Endodermal cell (in vitro differentiated cells): ENCODE measurements around the gene NMRK1. TPM values are rescaled to one million over a fixed set of nuclear protein-coding genes. Genes with fewer than 3 reads are reported as not detected.

Experiments used
- DNase-seq: peaks from one replicate; pipeline ENCODE4 v3.0.0-alpha.2; 2017
- H3K27ac ChIP-seq: 2 replicates; pipeline ENCODE4 v1.5.1; 2013; ENCODE audit warnings: mild to moderate bottlenecking, low read depth, low read length, moderate library complexity
- H3K27me3 ChIP-seq: 2 replicates; pipeline ENCODE4 v1.6.1; 2013; ENCODE audit warnings: mild to moderate bottlenecking, low read length, moderate library complexity; ENCODE audit not compliant: insufficient read depth, control insufficient read depth, poor library complexity, severe bottlenecking
- H3K36me3 ChIP-seq: 2 replicates; pipeline ENCODE4 v1.7.0; 2013; ENCODE audit warnings: mild to moderate bottlenecking, low read length, moderate library complexity; ENCODE audit not compliant: control insufficient read depth, insufficient read depth
- H3K4me1 ChIP-seq: one replicate; pipeline ENCODE4 v1.7.0; 2013; ENCODE audit warnings: low read length; ENCODE audit not compliant: control insufficient read depth, insufficient read depth
- H3K4me3 ChIP-seq: 2 replicates; pipeline ENCODE4 v1.5.1; 2013; ENCODE audit warnings: mild to moderate bottlenecking, low read length, moderate library complexity
- H3K9ac ChIP-seq: 2 replicates; pipeline ENCODE4 v1.6.1; 2013; ENCODE audit warnings: mild to moderate bottlenecking, low read length, moderate library complexity; ENCODE audit not compliant: poor library complexity, severe bottlenecking; ENCODE audit errors: extremely low read depth
- H3K9me3 ChIP-seq: 2 replicates; pipeline ENCODE4 v1.6.1; 2013; ENCODE audit warnings: mild to moderate bottlenecking, low read length, moderate library complexity; ENCODE audit not compliant: control insufficient read depth
- H3K27ac Mint-ChIP-seq: 2 replicates; pipeline ENCODE4 v1.8.0; 2020; ENCODE audit warnings: mixed read lengths
- H3K27me3 Mint-ChIP-seq: 2 replicates; pipeline ENCODE4 v1.8.0; 2021; ENCODE audit warnings: mild to moderate bottlenecking, mixed read lengths; ENCODE audit not compliant: insufficient read depth
- H3K36me3 Mint-ChIP-seq: 2 replicates; pipeline ENCODE4 v1.8.0; 2020; ENCODE audit warnings: low read depth, mixed read lengths
- H3K4me1 Mint-ChIP-seq: 2 replicates; pipeline ENCODE4 v1.8.0; 2020; ENCODE audit warnings: mixed read lengths
- H3K4me3 Mint-ChIP-seq: 2 replicates; pipeline ENCODE4 v1.8.0; 2020; ENCODE audit warnings: mild to moderate bottlenecking, moderate library complexity, mixed read lengths
- H3K9me3 Mint-ChIP-seq: 2 replicates; pipeline ENCODE4 v1.8.0; 2020; ENCODE audit warnings: mild to moderate bottlenecking, mixed read lengths
- CTCF ChIP-seq: fragments of 200-600 bp; sonication (generic); conservative IDR thresholded peaks from 2 replicates; pipeline ENCODE4 v1.5.0; 2021; ENCODE audit warnings: antibody characterized with exemption, mild to moderate bottlenecking
- WGBS, 2 experiments: methylation state at CpG; one replicate each; pipeline versions ENCODE4 v1.1.5 to v1.1.7; 2013; ENCODE audit warnings: missing lambda C conversion rate in 2 of 2, mixed read lengths in 1 of 2; ENCODE audit not compliant: insufficient coverage in 1 of 2, insufficient read length in 1 of 2; 5-methylcytosine and 5-hydroxymethylcytosine counted together
- total RNA-seq, 2 donors: library from RNA; stranded (reverse); fragmentation: NEBNext Ultra II Directional in 1 of 2; extraction: Animal tissue kit (Norgen Biotek cat#: 25700) in 1 of 2; gene quantifications; 2 replicates in 1 of 2; 3 replicates in 1 of 2; pipeline ENCODE4 v1.2.1, GENCODE V29; 2021

NMRK1 gene
- total RNA-seq, 2 donors from 2014 or later = 14.0 to 29.0 TPM

- Mint-ChIP-seq H3K9me3 (no peaks in the 10 kb centered on the region), H3K36me3 (peaks cover 22% of the 10 kb centered on the region), H3K27ac (no peak overlapping the region), H3K4me3 (no peak overlapping the region), H3K4me1 (no peaks in the 10 kb centered on the region), H3K27me3 (no peaks in the 10 kb centered on the region)
- no peak overlapping the region for H3K9ac ChIP-seq
- no peak overlapping the region for H3K27ac ChIP-seq
- H3K4me3 ChIP-seq = no peak overlapping the region
- no peaks in the 10 kb centered on the region for H3K9me3 ChIP-seq
- no peaks in the 10 kb centered on the region for H3K27me3 ChIP-seq
- no peak for TF ChIP-seq CTCF
- peaks cover 6% of the 10 kb centered on the region for H3K36me3 ChIP-seq
- peak; percentile 55 for DNase-seq
- H3K4me1 ChIP-seq = no peaks in the 10 kb centered on the region
- 64 to 79% methylated on average over 3 to 5 of the region's 5 CpGs for WGBS, 2 experiments
These were observed 34.1 kb upstream of the NMRK1 start for GRCh38 chr9:75121914-75122558.

- peaks cover 22% of the 10 kb centered on the region for H3K36me3 Mint-ChIP-seq
- H3K27ac Mint-ChIP-seq = no peak overlapping the region
- H3K27me3 ChIP-seq = no peaks in the 10 kb centered on the region
- no peaks in the 10 kb centered on the region for H3K27me3 Mint-ChIP-seq
- no peak for TF ChIP-seq CTCF
- H3K4me3 ChIP-seq = no peak overlapping the region
- no peaks in the 10 kb centered on the region for H3K4me1 Mint-ChIP-seq
- no peaks in the 10 kb centered on the region for H3K4me1 ChIP-seq
- H3K4me3 Mint-ChIP-seq = no peak overlapping the region
- no peak overlapping the region for H3K27ac ChIP-seq
- no peak overlapping the region for H3K9ac ChIP-seq
- WGBS, 2 experiments = 86 to 92% methylated on average over 3 to 4 of the region's 4 CpGs
- no peak for DNase-seq
- H3K9me3 ChIP-seq = no peaks in the 10 kb centered on the region
- H3K36me3 ChIP-seq = peaks cover 6% of the 10 kb centered on the region
- no peaks in the 10 kb centered on the region for H3K9me3 Mint-ChIP-seq
These were observed 32.7 kb upstream of the NMRK1 start for GRCh38 chr9:75120686-75121085.

GRCh38 chr9:75117564-75117963 lies 29.6 kb upstream of the NMRK1 start:
- no peak overlapping the region for H3K4me3 ChIP-seq
- 83 to 88% methylated on average over 1 of the region's 1 CpG for WGBS, 2 experiments
- DNase-seq = no peak
- H3K4me1 ChIP-seq = no peaks in the 10 kb centered on the region
- H3K27me3 ChIP-seq = no peaks in the 10 kb centered on the region
- Mint-ChIP-seq H3K27ac (no peak overlapping the region), H3K27me3 (no peaks in the 10 kb centered on the region), H3K4me3 (no peak overlapping the region), H3K9me3 (no peaks in the 10 kb centered on the region), H3K36me3 (peaks cover 22% of the 10 kb centered on the region), H3K4me1 (peaks cover 2% of the 10 kb centered on the region)
- no peak overlapping the region for H3K9ac ChIP-seq
- H3K36me3 ChIP-seq = peaks cover 6% of the 10 kb centered on the region
- H3K27ac ChIP-seq = no peak overlapping the region
- H3K9me3 ChIP-seq = no peaks in the 10 kb centered on the region
- no peak for TF ChIP-seq CTCF
